Peyer's patch (tissue), 4 donors: ENCODE measurements around the gene PSMB8. TPM values are rescaled to one million over a fixed set of nuclear protein-coding genes. Genes with fewer than 3 reads are reported as not detected.

Experiments
- DNase-seq, 3 donors: peaks; one replicate each; pipeline ENCODE4 v3.0.0-alpha.2; 2017 to 2019
- H3K27ac ChIP-seq, 4 donors: fragments of 200-600 bp; sonication (generic); one replicate each; pipeline ENCODE4 v1.5.1; 2016 to 2019
- H3K27me3 ChIP-seq, 2 donors: fragments of 200-600 bp; sonication (generic); one replicate each; pipeline ENCODE4 v1.5.1; 2019
- H3K36me3 ChIP-seq, 3 donors: fragments of 200-600 bp; sonication (generic); one replicate each; pipeline ENCODE4 v1.5.1; 2016 to 2019
- H3K4me1 ChIP-seq, 4 donors: fragments of 200-600 bp; sonication (generic); one replicate each; pipeline ENCODE4 v1.5.1; 2016 to 2019
- H3K4me3 ChIP-seq, 4 donors: fragments of 200-600 bp; sonication (generic); 1 replicate in 3 of 4; 2 replicates in 1 of 4; pipeline ENCODE4 v1.5.1; 2016 to 2019; ENCODE audit warnings: mild to moderate bottlenecking in 1 of 4
- H3K9me3 ChIP-seq, 4 donors: fragments of 200-600 bp; sonication (generic); one replicate each; pipeline ENCODE4 v1.5.1; 2016 to 2019; ENCODE audit warnings: mild to moderate bottlenecking in 1 of 4
- CTCF ChIP-seq, 6 experiments: fragments of 450-650 bp in 4 of 6; fragments of 200-600 bp in 2 of 6; sonication (generic) in 1 of 6; IDR thresholded peaks; one replicate each; pipeline ENCODE4 v1.5.1; 2017 to 2019; ENCODE audit warnings: antibody characterized with exemption in 6 of 6, mild to moderate bottlenecking in 3 of 6, moderate library complexity in 1 of 6
- POLR2A ChIP-seq, 2 donors: fragments of 450-650 bp; IDR thresholded peaks; one replicate each; pipeline ENCODE4 v1.5.1; 2017; ENCODE audit warnings: antibody characterized with exemption in 2 of 2, mild to moderate bottlenecking in 2 of 2, moderate library complexity in 2 of 2
- total RNA-seq, 4 donors: library from RNA; depleted of rRNA; stranded (reverse); fragments of >200 nt; gene quantifications; one replicate each; pipeline ENCODE4 v1.1.0, GENCODE V29; 2016

The PSMB8 gene
- total RNA-seq, 4 donors from 2014 or later, result 48.1 to 104 (median 96.0) TPM

- Histone ChIP-seq H3K4me1 (peaks cover 0 to 29% (median 9%) of the 10 kb centered on the region in 4 donors), H3K27ac (peak overlapping the region; percentile 97 to 100 (median 98)), H3K27me3 (no peaks in the 10 kb centered on the region), H3K4me3 (peak overlapping the region; percentile 95 to 99 (median 96)), H3K9me3 (no peaks in the 10 kb centered on the region), H3K36me3 (peaks cover 0 to 49% (median 0%) of the 10 kb centered on the region in 3 donors)
- TF ChIP-seq POLR2A (IDR thresholded peaks at IDR 0.05), result no peak
- TF ChIP-seq CTCF (IDR thresholded peaks at IDR 0.05), result peak in 1 of 6 experiments; percentile 5
- peak in 2 of 3 donors; percentile 72 to 83 for DNase-seq
Measured at GRCh38 chr6:32854376-32855178, 10.7 kb upstream of the PSMB8 start.

- peak within 1 kb of the TSS; percentile 97 to 100 (median 98) for H3K27ac ChIP-seq
- peak; percentile 95 to 98 (median 97) for DNase-seq
- peak; percentile 85 to 98 (median 96) for TF ChIP-seq CTCF (IDR thresholded peaks at IDR 0.05)
- TF ChIP-seq POLR2A (IDR thresholded peaks at IDR 0.05), result peak; percentile 92 to 95
- H3K36me3 ChIP-seq, result peaks cover 0 to 49% (median 0%) of the 10 kb centered on the region in 3 donors
- peaks cover 0 to 29% (median 9%) of the 10 kb centered on the region in 4 donors for H3K4me1 ChIP-seq
- H3K9me3 ChIP-seq, result no peaks in the 10 kb centered on the region
- peak within 1 kb of the TSS; percentile 95 to 99 (median 96) for H3K4me3 ChIP-seq
- H3K27me3 ChIP-seq, result no peaks in the 10 kb centered on the region
Measured at GRCh38 chr6:32853541-32854375, 9.9 kb upstream of the PSMB8 start, which contains the start of the genes PSMB9 and TAP1. Gene PSMB9, plus strand, starts transcription at chr6:32854192. Its CDS starts 38 bp downstream, at chr6:32854230. Gene TAP1, minus strand, starts transcription at chr6:32853704. Its CDS starts 68 bp downstream, at chr6:32853636.

- peak; percentile 49 to 76 (median 75) for DNase-seq
- Histone ChIP-seq H3K9me3 (no peaks in the 10 kb centered on the region), H3K4me3 (peak overlapping the region; percentile 95 to 99 (median 96)), H3K36me3 (peaks cover 0 to 49% (median 0%) of the 10 kb centered on the region in 3 donors), H3K4me1 (peaks cover 0 to 29% (median 9%) of the 10 kb centered on the region in 4 donors), H3K27ac (peak overlapping the region; percentile 97 to 100 (median 98)), H3K27me3 (no peaks in the 10 kb centered on the region)
- TF ChIP-seq CTCF (IDR thresholded peaks at IDR 0.05) (no peak), POLR2A (IDR thresholded peaks at IDR 0.05) (no peak)
Measured at GRCh38 chr6:32852844-32853540, 9.1 kb upstream of the PSMB8 start.

- Histone ChIP-seq H3K27ac (peak overlapping the region; percentile 97 to 100 (median 98)), H3K9me3 (no peaks in the 10 kb centered on the region), H3K4me3 (peak overlapping the region; percentile 95 to 99 (median 96)), H3K27me3 (no peaks in the 10 kb centered on the region), H3K4me1 (peaks cover 0 to 33% (median 10%) of the 10 kb centered on the region in 4 donors), H3K36me3 (peaks cover 0 to 48% (median 0%) of the 10 kb centered on the region in 3 donors)
- DNase-seq, result peak; percentile 67 to 80 (median 70)
- TF ChIP-seq CTCF (IDR thresholded peaks at IDR 0.05), result no peak
- no peak for TF ChIP-seq POLR2A (IDR thresholded peaks at IDR 0.05)
Measured at GRCh38 chr6:32852018-32852843, 8.4 kb upstream of the PSMB8 start.
